ENCODE measurements around the gene CTSF. TPM values are rescaled to one million over a fixed set of nuclear protein-coding genes. Genes with fewer than 3 reads are reported as not detected.

Gene CTSF
- total and polyA plus RNA-seq, 2 of the 13 experiments (the other 11 are each of a cell fraction or from before 2014, with no cell fraction given): not detected

GRCh38 chr11:66541892-66542291 is 26.5 kb downstream of the CTSF start:
- Histone ChIP-seq H3K4me3 (replicated peaks in 1 of 3; ENCODE audit: insufficient read depth in 1 of 3, low read depth in 2 of 3, low read length in 3 of 3) (no peak overlapping the region), H3K79me2 (ENCODE audit: insufficient read depth, low read length) (no peaks in the 10 kb centered on the region), H2AFZ (ENCODE audit: low read length) (no peak overlapping the region), H3K27ac (ENCODE audit: extremely low read length, insufficient read depth, low read length) (no peak overlapping the region), H3K9me3 (ENCODE audit: low read length) (no peaks in the 10 kb centered on the region), H3K9ac (ENCODE audit: insufficient read depth, low read depth, low read length) (no peak overlapping the region), H4K20me1 (ENCODE audit: insufficient read depth, low read length) (no peaks in the 10 kb centered on the region), H3K4me1 (ENCODE audit: insufficient read depth, low read length) (peaks cover 14% of the 10 kb centered on the region), H3K4me2 (ENCODE audit: low read depth, low read length) (no peak overlapping the region), H3K36me3 (replicated peaks in 1 of 2; ENCODE audit: control insufficient read depth in 1 of 2, insufficient read depth in 2 of 2, low read length in 2 of 2) (no peaks in the 10 kb centered on the region), H3K27me3 (ENCODE audit: control insufficient read depth in 1 of 2, insufficient read depth in 2 of 2, low read length in 2 of 2) (no peaks in the 10 kb centered on the region; a peak in 3 of 5 replicates)
- CTCF ChIA-PET (ENCODE audit: low intra/inter-chr PET ratio, low total read pairs): no interaction called here
- ATAC-seq: no peak
- intact Hi-C loops (cut with micrococcal nuclease; ENCODE audit: unreplicated experiment): no loop called here
- no TSS peak for BruUV-seq (replicated peaks)
- no peak for DNase-seq (ENCODE audit: low spot score)
- no peak for FAIRE-seq
- in situ Hi-C loops (cut with HindIII; ENCODE audit: extremely low pct_ligation_motif_present, low pct_unique_long_range_greater_than_20kb): no loop called here
- WGBS (ENCODE audit: low lambda C conversion rate): 89% methylated on average over 4 of the region's 4 CpGs
- POLR2A ChIA-PET: no interaction called here
- TF ChIP-seq RAD21 (CRISPR knock-in tag; IDR thresholded peaks at IDR 0.05) (no peak), ZNF496 (CRISPR knock-in tag; IDR thresholded peaks at IDR 0.05; ENCODE audit: insufficient replicate concordance) (no peak), HES4 (CRISPR knock-in tag; IDR thresholded peaks at IDR 0.05; ENCODE audit: borderline replicate concordance) (no peak), FOXP4 (CRISPR knock-in tag; IDR thresholded peaks at IDR 0.05) (no peak), ZHX2 (IDR thresholded peaks at IDR 0.05; ENCODE audit: low read depth) (no peak), ZHX2 (CRISPR knock-in tag; IDR thresholded peaks at IDR 0.05; ENCODE audit: borderline replicate concordance) (no peak), ZNF337 (CRISPR knock-in tag; IDR thresholded peaks at IDR 0.05; ENCODE audit: borderline replicate concordance, low read depth) (no peak), ZNF362 (CRISPR knock-in tag; IDR thresholded peaks at IDR 0.05; ENCODE audit: borderline replicate concordance) (no peak), ZNF589 (CRISPR knock-in tag; conservative IDR thresholded peaks at IDR 0.05) (no peak)
- TF ChIP-seq, protein P1, sequence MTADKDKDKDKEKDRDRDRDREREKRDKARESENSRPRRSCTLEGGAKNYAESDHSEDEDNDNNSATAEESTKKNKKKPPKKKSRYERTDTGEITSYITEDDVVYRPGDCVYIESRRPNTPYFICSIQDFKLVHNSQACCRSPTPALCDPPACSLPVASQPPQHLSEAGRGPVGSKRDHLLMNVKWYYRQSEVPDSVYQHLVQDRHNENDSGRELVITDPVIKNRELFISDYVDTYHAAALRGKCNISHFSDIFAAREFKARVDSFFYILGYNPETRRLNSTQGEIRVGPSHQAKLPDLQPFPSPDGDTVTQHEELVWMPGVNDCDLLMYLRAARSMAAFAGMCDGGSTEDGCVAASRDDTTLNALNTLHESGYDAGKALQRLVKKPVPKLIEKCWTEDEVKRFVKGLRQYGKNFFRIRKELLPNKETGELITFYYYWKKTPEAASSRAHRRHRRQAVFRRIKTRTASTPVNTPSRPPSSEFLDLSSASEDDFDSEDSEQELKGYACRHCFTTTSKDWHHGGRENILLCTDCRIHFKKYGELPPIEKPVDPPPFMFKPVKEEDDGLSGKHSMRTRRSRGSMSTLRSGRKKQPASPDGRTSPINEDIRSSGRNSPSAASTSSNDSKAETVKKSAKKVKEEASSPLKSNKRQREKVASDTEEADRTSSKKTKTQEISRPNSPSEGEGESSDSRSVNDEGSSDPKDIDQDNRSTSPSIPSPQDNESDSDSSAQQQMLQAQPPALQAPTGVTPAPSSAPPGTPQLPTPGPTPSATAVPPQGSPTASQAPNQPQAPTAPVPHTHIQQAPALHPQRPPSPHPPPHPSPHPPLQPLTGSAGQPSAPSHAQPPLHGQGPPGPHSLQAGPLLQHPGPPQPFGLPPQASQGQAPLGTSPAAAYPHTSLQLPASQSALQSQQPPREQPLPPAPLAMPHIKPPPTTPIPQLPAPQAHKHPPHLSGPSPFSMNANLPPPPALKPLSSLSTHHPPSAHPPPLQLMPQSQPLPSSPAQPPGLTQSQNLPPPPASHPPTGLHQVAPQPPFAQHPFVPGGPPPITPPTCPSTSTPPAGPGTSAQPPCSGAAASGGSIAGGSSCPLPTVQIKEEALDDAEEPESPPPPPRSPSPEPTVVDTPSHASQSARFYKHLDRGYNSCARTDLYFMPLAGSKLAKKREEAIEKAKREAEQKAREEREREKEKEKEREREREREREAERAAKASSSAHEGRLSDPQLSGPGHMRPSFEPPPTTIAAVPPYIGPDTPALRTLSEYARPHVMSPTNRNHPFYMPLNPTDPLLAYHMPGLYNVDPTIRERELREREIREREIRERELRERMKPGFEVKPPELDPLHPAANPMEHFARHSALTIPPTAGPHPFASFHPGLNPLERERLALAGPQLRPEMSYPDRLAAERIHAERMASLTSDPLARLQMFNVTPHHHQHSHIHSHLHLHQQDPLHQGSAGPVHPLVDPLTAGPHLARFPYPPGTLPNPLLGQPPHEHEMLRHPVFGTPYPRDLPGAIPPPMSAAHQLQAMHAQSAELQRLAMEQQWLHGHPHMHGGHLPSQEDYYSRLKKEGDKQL (CRISPR knock-in tag; IDR thresholded peaks at IDR 0.05; ENCODE audit: low read depth): no peak
